ENCODE results near the gene MDH1. TPM values are rescaled to one million over a fixed set of nuclear protein-coding genes. Genes with fewer than 3 reads are reported as not detected.
"Not testable (repeated sequence)": the region's sequence is repeated elsewhere in the genome, so short reads cannot be mapped to it uniquely, and the experiment has no call there.

The MDH1 gene
- total RNA-seq, 1 donor from 2014 or later, result 103 TPM

- no peak overlapping the region for H3K4me3 Mint-ChIP-seq (ENCODE audit: unreplicated experiment)
- H3K27me3 Mint-ChIP-seq (ENCODE audit: low read depth), result no peaks in the 10 kb centered on the region
- DNase-seq (ENCODE audit: low spot score), result no peak
- no peak overlapping the region for H3K27ac Mint-ChIP-seq (ENCODE audit: unreplicated experiment)
- TF ChIP-seq, protein P1, sequence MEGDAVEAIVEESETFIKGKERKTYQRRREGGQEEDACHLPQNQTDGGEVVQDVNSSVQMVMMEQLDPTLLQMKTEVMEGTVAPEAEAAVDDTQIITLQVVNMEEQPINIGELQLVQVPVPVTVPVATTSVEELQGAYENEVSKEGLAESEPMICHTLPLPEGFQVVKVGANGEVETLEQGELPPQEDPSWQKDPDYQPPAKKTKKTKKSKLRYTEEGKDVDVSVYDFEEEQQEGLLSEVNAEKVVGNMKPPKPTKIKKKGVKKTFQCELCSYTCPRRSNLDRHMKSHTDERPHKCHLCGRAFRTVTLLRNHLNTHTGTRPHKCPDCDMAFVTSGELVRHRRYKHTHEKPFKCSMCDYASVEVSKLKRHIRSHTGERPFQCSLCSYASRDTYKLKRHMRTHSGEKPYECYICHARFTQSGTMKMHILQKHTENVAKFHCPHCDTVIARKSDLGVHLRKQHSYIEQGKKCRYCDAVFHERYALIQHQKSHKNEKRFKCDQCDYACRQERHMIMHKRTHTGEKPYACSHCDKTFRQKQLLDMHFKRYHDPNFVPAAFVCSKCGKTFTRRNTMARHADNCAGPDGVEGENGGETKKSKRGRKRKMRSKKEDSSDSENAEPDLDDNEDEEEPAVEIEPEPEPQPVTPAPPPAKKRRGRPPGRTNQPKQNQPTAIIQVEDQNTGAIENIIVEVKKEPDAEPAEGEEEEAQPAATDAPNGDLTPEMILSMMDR (IDR thresholded peaks at IDR 0.05), result no peak
- H3K9me3 Mint-ChIP-seq (ENCODE audit: low read depth), result no peaks in the 10 kb centered on the region
- H3K4me1 Mint-ChIP-seq (ENCODE audit: low read depth), result peaks cover 7% of the 10 kb centered on the region
- H3K36me3 Mint-ChIP-seq (ENCODE audit: low read depth), result peaks cover 34% of the 10 kb centered on the region
Measured at GRCh38 chr2:63600881-63601460, 12.2 kb downstream of the MDH1 start.

DNA sequence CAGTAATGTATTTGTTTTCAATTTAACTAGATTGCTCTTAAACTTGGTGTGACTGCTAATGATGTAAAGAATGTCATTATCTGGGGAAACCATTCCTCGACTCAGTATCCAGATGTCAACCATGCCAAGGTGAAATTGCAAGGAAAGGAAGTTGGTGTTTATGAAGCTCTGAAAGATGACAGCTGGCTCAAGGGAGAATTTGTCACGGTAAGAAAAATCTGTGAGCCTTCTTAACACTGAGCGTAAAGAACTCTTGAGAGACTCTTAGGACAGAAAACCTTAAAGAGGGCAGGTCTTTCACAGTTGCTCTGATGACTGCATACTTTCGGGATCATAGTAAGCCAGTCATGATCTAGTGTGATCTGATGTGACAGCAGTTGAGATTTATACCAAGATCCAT is 15.9 kb downstream of the MDH1 start:
- Mint-ChIP-seq H3K4me1 (ENCODE audit: low read depth) (peaks cover 2% of the 10 kb centered on the region), H3K27me3 (ENCODE audit: low read depth) (no peaks in the 10 kb centered on the region), H3K36me3 (ENCODE audit: low read depth) (peaks cover 34% of the 10 kb centered on the region), H3K27ac (ENCODE audit: unreplicated experiment) (no peak overlapping the region), H3K4me3 (ENCODE audit: unreplicated experiment) (no peak overlapping the region), H3K9me3 (ENCODE audit: low read depth) (no peaks in the 10 kb centered on the region)
- no peak for DNase-seq (ENCODE audit: low spot score)
- TF ChIP-seq, protein P1 (IDR thresholded peaks at IDR 0.05), result no peak

DNA sequence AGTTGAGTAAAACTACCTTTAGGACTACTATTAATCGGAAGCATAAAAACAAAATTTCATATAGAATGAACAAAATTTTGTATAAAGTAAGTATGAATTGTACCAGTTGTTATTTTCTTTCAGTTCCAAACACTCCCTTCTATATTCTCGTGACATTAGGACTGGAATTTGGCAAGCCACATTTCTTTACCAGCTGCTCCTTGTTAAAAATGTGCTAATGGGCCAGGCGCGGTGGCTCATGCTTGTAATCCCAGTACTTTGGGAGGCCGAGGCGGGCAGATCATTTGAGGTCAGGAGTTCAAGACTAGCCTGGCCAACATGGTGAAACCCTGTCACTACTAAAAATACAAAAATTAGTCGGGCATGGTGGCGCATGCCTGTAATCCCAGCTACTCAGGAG is 20.1 kb downstream of the MDH1 start:
- peaks cover 19% of the 10 kb centered on the region for H3K36me3 Mint-ChIP-seq (ENCODE audit: low read depth)

DNA sequence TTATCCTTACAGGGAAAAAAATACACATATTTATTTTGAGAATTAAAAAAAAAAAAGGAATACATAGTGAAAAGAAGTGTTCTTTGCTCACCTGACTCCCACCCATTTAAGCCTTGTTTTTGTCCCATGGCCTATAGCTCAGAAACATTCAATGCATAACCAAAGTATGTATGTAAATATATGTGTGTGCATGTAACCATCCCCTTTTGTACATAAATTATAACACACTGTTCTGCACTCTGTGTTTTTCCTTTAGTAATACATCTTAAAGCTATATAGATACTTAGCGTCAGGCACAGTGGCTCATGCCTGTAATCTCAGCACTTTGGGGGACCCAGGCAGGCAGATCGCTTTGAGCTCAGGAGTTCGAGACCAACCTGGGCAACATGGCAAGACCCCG is 21.8 kb downstream of the MDH1 start:
- Mint-ChIP-seq H3K9me3 (ENCODE audit: low read depth) (no peaks in the 10 kb centered on the region), H3K36me3 (ENCODE audit: low read depth) (peaks cover 10% of the 10 kb centered on the region), H3K4me1 (ENCODE audit: low read depth) (peaks cover 14% of the 10 kb centered on the region), H3K27me3 (ENCODE audit: low read depth) (no peaks in the 10 kb centered on the region), H3K4me3 (ENCODE audit: unreplicated experiment) (no peak overlapping the region), H3K27ac (ENCODE audit: unreplicated experiment) (no peak overlapping the region)
- no peak for DNase-seq (ENCODE audit: low spot score)
- TF ChIP-seq, protein P1 (IDR thresholded peaks at IDR 0.05), result no peak

More for the DNA sequence above, 20.1 kb downstream of the MDH1 start:
- not testable (repeated sequence) for H3K9me3 Mint-ChIP-seq (ENCODE audit: low read depth); DNase-seq (ENCODE audit: low spot score); H3K4me3 Mint-ChIP-seq (ENCODE audit: unreplicated experiment); H3K27ac Mint-ChIP-seq (ENCODE audit: unreplicated experiment); H3K27me3 Mint-ChIP-seq (ENCODE audit: low read depth); H3K4me1 Mint-ChIP-seq (ENCODE audit: low read depth)

GRCh38 chr2:63613391-63613901 is 24.7 kb downstream of the MDH1 start:
- no peak for DNase-seq (ENCODE audit: low spot score)
- Mint-ChIP-seq H3K27ac (ENCODE audit: unreplicated experiment) (no peak overlapping the region), H3K4me3 (ENCODE audit: unreplicated experiment) (no peak overlapping the region)

More at GRCh38 chr2:63613391-63613901, 24.7 kb downstream of the MDH1 start:
- Mint-ChIP-seq H3K9me3 (ENCODE audit: low read depth) (no peaks in the 10 kb centered on the region), H3K4me1 (ENCODE audit: low read depth) (peaks cover 14% of the 10 kb centered on the region), H3K27me3 (ENCODE audit: low read depth) (no peaks in the 10 kb centered on the region), H3K36me3 (ENCODE audit: low read depth) (no peaks in the 10 kb centered on the region)
- TF ChIP-seq, protein P1 (IDR thresholded peaks at IDR 0.05), result no peak
